Liver (tissue), 9 donors: ENCODE data around the gene SSBP2. TPM values are rescaled to one million over a fixed set of nuclear protein-coding genes. Genes with fewer than 3 reads are reported as not detected.

Experiments used
- DNase-seq: peaks from one replicate; pipeline ENCODE4 v3.0.0-alpha.2; 2017; ENCODE audit warnings: low spot score
- H3K27ac ChIP-seq, 2 donors: one replicate each; pipeline ENCODE4 v1.7.0; 2013; ENCODE audit warnings: inconsistent platforms in 2 of 2, low read length in 2 of 2, control low read depth in 1 of 2, low read depth in 1 of 2, mild to moderate bottlenecking in 1 of 2
- H3K27me3 ChIP-seq, 4 donors: one replicate each; pipeline versions ENCODE4 v1.6.1 to v1.7.0; 2013; ENCODE audit warnings: low read length in 3 of 4, inconsistent platforms in 1 of 4, mild to moderate bottlenecking in 1 of 4, moderate library complexity in 1 of 4; ENCODE audit not compliant: control insufficient read depth in 4 of 4, insufficient read depth in 4 of 4
- H3K36me3 ChIP-seq, 4 donors: one replicate each; pipeline versions ENCODE4 v1.6.1 to v1.7.0; 2013; ENCODE audit warnings: low read length in 3 of 4, mild to moderate bottlenecking in 3 of 4, low read depth in 1 of 4, moderate library complexity in 1 of 4; ENCODE audit not compliant: control insufficient read depth in 4 of 4, insufficient read depth in 3 of 4
- H3K4me1 ChIP-seq, 4 donors: one replicate each; pipeline versions ENCODE4 v1.6.1 to v1.7.0; 2013; ENCODE audit warnings: low read length in 3 of 4, mild to moderate bottlenecking in 3 of 4, moderate library complexity in 1 of 4; ENCODE audit not compliant: control insufficient read depth in 4 of 4, insufficient read depth in 4 of 4
- H3K4me3 ChIP-seq, 3 donors: one replicate each; pipeline versions ENCODE4 v1.6.1 to v1.7.0; 2013; ENCODE audit warnings: low read length in 3 of 3, control low read depth in 1 of 3, low read depth in 1 of 3, mild to moderate bottlenecking in 1 of 3
- H3K9ac ChIP-seq, 2 donors: one replicate each; pipeline ENCODE4 v1.7.0; 2013; ENCODE audit warnings: low read length in 2 of 2, mild to moderate bottlenecking in 2 of 2, moderate library complexity in 2 of 2, control low read depth in 1 of 2, low read depth in 1 of 2
- H3K9me3 ChIP-seq, 4 donors: one replicate each; pipeline versions ENCODE4 v1.6.1 to v1.7.0; 2013; ENCODE audit warnings: low read length in 3 of 4; ENCODE audit not compliant: control insufficient read depth in 4 of 4
- ATF3 ChIP-seq: IDR thresholded peaks from 2 replicates; pipeline ENCODE4 v1.6.1; 2016; ENCODE audit warnings: antibody characterized with exemption
- CTCF ChIP-seq: fragments of 150-350 bp; IDR thresholded peaks from 2 replicates; pipeline ENCODE4 v1.5.1; 2017; ENCODE audit warnings: improper control_type of control experiment, low read depth, low read length; ENCODE audit not compliant: missing input control
- EGR1 ChIP-seq, 2 donors: IDR thresholded peaks; 2 replicates each; pipeline ENCODE4 v1.6.1; 2016 to 2018; ENCODE audit warnings: antibody characterized with exemption in 2 of 2, low read depth in 2 of 2
- FOXA2 ChIP-seq: IDR thresholded peaks from 2 replicates; pipeline ENCODE4 v1.6.1; 2016; ENCODE audit warnings: antibody characterized with exemption
- GABPA ChIP-seq, 2 donors: IDR thresholded peaks in 1 of 2; conservative IDR thresholded peaks in 1 of 2; 2 replicates each; pipeline ENCODE4 v1.6.1; 2016; ENCODE audit warnings: antibody characterized with exemption in 2 of 2, mild to moderate bottlenecking in 1 of 2, moderate library complexity in 1 of 2
- HNF4A ChIP-seq, 2 donors: conservative IDR thresholded peaks; 2 replicates each; pipeline ENCODE4 v1.6.1; 2016; ENCODE audit warnings: antibody characterized with exemption in 2 of 2, mild to moderate bottlenecking in 2 of 2
- HNF4G ChIP-seq: IDR thresholded peaks from 2 replicates; pipeline ENCODE4 v1.6.1; 2016; ENCODE audit warnings: antibody characterized with exemption
- JUND ChIP-seq, 2 donors: IDR thresholded peaks; 2 replicates each; pipeline ENCODE4 v1.6.1; 2016; ENCODE audit warnings: antibody characterized with exemption in 2 of 2
- NR2F2 ChIP-seq: IDR thresholded peaks from 2 replicates; pipeline ENCODE4 v1.6.1; 2016; ENCODE audit warnings: antibody characterized with exemption
- RAD21 ChIP-seq, 2 donors: IDR thresholded peaks; 2 replicates each; pipeline ENCODE4 v1.6.1; 2016; ENCODE audit warnings: antibody characterized with exemption in 2 of 2, mild to moderate bottlenecking in 2 of 2
- REST ChIP-seq: IDR thresholded peaks from 2 replicates; pipeline ENCODE4 v1.6.1; 2016; ENCODE audit warnings: antibody characterized with exemption, mild to moderate bottlenecking
- RXRA ChIP-seq, 2 donors: IDR thresholded peaks; 2 replicates each; pipeline ENCODE4 v1.6.1; 2017 to 2018; ENCODE audit warnings: antibody characterized with exemption in 2 of 2, mild to moderate bottlenecking in 1 of 2
- SP1 ChIP-seq: IDR thresholded peaks from 2 replicates; pipeline ENCODE4 v1.6.1; 2018; ENCODE audit warnings: antibody characterized with exemption, mild to moderate bottlenecking
- TAF1 ChIP-seq: conservative IDR thresholded peaks from 2 replicates; pipeline ENCODE4 v1.6.1; 2016; ENCODE audit warnings: antibody characterized with exemption, mild to moderate bottlenecking
- YY1 ChIP-seq: IDR thresholded peaks from 2 replicates; pipeline ENCODE4 v1.6.1; 2016; ENCODE audit warnings: antibody characterized with exemption, mild to moderate bottlenecking
- ZBTB33 ChIP-seq: IDR thresholded peaks from 2 replicates; pipeline ENCODE4 v1.6.1; 2016; ENCODE audit warnings: antibody characterized with exemption
- WGBS: extraction: QIAGEN DNeasy Blood & Tissue Kit; methylation state at CpG from one replicate; pipeline ENCODE4 v1.1.7; 2013; 5-methylcytosine and 5-hydroxymethylcytosine counted together
- polyA plus RNA-seq, 2 donors: library from polyadenylated mRNA; stranded (reverse) in 1 of 2; unstranded in 1 of 2; fragments of 200-250 nt in 1 of 2; fragments of >200 nt in 1 of 2; fragmentation: Nextera tagmentation in 1 of 2; extraction: Ambion mirVana in 1 of 2; gene quantifications; one replicate each; pipeline versions ENCODE4 v1.2.1 to v1.2.3, GENCODE V29; 2013 to 2015
- total RNA-seq, 2 donors: library from RNA; depleted of rRNA; stranded (reverse); fragments of >200 nt; gene quantifications; one replicate each; pipeline ENCODE4 v1.2.3, GENCODE V29; 2014
- donor health status: healthy.
- donor health status: healthy.
- donor health status: healthy.
- donor health status: healthy.
- donor health status: healthy.

SSBP2 gene
- total and polyA plus RNA-seq, 4 donors, result 2.2 to 10.1 (median 4.1) TPM

- Histone ChIP-seq H3K4me1 (no peaks in the 10 kb centered on the region), H3K9ac (no peak overlapping the region)
- WGBS, result 90% methylated on average over 2 of the region's 2 CpGs
Observed at GRCh38 chr5:81703840-81704239, 47.1 kb downstream of the SSBP2 start.

More at GRCh38 chr5:81703840-81704239, 47.1 kb downstream of the SSBP2 start:
- Histone ChIP-seq H3K27me3 (no peaks in the 10 kb centered on the region), H3K9me3 (peaks cover 0 to 3% (median 0%) of the 10 kb centered on the region in 4 donors), H3K27ac (no peak overlapping the region), H3K4me3 (no peak overlapping the region), H3K36me3 (no peaks in the 10 kb centered on the region)
- TF ChIP-seq NR2F2, result no peak
- no peak for TF ChIP-seq HNF4G
- no peak for TF ChIP-seq HNF4A (conservative IDR thresholded peaks at IDR 0.05)
- no peak for TF ChIP-seq RAD21 (IDR thresholded peaks at IDR 0.05)
- no peak for TF ChIP-seq GABPA (IDR thresholded peaks at IDR 0.05 in 1 of 2, conservative IDR thresholded peaks at IDR 0.05 in 1 of 2)
- TF ChIP-seq TAF1, result no peak
- no peak for TF ChIP-seq REST
- no peak for TF ChIP-seq YY1
- no peak for TF ChIP-seq ATF3
- no peak for TF ChIP-seq FOXA2
- no peak for TF ChIP-seq CTCF
- TF ChIP-seq JUND (IDR thresholded peaks at IDR 0.05), result no peak
- TF ChIP-seq EGR1 (IDR thresholded peaks at IDR 0.05; ENCODE audit: low read depth in 2 of 2), result no peak
- TF ChIP-seq SP1, result no peak
- TF ChIP-seq RXRA (IDR thresholded peaks at IDR 0.05), result no peak
- no peak for TF ChIP-seq ZBTB33
- DNase-seq, result no peak
